ENCODE measurements around the gene DLG3.
"Not testable (repeated sequence)": the region's sequence is repeated elsewhere in the genome, so short reads cannot be mapped to it uniquely, and the experiment has no call there.

Gene DLG3

DNA sequence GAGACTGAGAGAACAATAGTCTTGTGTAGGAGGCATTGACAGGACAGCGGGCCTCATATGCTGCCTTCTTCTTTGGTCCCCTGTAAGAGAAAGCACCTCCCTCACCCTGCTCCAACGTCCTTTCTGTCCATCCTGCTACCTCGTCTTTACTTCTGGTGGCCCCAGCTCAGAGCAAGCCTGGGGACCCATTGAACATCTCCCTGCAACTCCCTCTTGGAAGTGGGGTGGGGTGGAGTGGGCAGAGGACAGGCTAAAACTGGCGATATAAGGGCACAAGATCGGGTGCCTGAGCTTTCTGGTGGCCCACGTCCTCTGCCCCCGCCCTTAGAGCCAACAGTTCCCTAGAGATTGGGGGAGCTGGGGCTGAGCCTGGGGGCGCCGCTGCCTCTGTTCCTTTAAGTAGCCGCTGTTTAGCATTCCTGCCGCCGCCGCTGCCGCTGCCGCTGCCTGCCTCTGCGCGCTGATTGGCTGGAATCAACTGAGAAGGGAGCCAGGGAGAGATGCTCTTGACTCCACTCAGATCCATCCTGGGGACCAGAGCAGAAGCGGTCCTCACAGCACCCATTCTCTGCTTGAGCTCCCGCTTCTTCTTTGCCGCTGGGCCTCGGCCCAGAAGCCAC lies at the start of gene DLG3:
Gene DLG3 (plus strand): TSS at position 510 of the 620 bp plus-strand sequence. CDS start 367 bp downstream, outside the sequence.
- DNase-seq = no peak

DNA sequence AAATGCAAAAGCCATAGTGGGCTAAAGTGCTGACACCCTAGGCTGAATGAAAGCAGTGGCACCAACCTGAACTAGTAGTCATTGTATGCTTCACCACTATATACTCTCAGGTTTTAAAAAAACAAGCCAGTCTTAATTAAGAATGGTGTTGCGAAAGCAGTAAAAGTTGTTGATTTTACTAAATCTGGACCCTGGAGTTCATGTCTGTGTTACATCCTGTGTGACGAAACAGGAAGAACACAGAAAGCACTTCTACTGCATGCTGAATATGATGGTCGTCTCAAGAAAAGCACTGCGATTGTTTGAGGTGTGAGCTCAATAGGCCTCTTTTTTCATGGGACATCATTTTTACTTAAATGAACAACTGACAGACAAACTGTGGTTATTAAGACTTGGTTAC lies 45.7 kb upstream of the DLG3 start:
- DNase-seq = no peak

DNA sequence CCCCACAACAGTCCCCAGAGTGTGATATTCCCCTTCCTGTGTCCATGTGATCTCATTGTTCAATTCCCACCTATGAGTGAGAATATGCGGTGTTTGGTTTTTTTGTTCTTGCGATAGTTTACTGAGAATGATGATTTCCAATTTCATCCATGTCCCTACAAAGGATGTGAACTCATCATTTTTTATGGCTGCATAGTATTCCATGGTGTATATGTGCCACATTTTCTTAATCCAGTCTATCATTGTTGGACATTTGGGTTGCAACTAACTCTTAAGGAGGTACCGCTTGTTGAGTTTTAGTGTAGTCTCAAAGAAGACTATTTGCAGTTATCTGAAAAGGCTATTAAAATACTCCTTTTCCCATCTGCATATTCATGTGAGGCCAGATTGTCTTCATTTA lies 44.5 kb upstream of the DLG3 start:
- not testable (repeated sequence) for DNase-seq

DNA sequence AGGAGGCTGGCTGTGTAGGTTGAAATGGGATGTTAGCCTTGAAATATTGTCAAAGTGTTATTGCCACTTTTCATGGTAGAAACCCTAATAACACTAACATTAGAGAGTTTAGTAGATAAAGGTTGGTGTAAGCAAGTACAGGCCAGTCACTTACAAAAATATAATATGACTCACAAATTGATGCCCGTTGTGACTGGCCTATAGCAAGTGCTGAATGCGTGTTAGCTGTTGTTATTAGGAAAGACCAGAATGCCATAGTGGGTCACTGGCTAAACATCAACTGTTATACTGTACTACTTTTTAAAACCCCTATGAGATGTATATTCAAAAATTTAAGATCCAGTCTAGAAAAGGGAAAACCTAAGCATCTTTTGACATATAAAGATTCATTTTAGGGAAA lies 41.9 kb upstream of the DLG3 start:
- no peak for DNase-seq

DNA sequence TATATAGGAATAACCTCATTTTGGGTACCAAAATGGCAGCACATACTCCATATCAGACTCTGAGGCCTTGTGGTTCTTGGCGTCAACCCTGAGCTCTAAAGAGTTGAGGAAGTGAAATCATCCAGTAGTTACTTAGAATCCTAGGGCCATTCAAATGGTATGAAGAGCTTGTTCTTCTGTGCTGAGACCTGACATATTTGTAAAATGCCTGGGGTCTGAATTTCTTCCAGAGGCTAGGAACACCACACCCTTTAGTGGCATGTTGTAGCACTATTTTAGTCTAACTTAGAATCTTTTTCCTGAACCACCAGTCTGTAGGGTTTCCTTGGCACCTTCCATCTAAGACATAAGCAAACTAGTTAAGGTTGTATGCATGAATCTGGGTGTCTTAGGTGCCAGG lies 39.6 kb upstream of the DLG3 start:
- DNase-seq = no peak

DNA sequence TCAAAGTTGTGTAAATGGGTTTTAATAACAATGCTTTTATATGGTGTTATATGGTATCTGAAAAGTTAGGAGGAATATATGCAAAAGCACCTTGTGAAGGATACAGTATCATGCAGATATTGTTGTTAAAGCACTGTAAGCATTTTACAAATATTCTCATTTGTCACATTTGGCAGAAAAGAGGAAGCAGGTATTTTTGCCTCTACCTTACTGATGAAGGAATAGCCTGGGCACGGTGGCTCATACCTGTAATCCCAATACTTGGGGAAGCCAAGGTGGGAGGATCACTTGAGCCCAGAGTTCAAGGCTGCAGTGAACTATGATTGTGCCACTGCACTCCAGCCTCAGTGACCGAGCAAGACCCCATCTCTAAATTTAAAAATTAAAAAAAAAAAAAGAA lies 33.7 kb upstream of the DLG3 start:
- no peak for DNase-seq

DNA sequence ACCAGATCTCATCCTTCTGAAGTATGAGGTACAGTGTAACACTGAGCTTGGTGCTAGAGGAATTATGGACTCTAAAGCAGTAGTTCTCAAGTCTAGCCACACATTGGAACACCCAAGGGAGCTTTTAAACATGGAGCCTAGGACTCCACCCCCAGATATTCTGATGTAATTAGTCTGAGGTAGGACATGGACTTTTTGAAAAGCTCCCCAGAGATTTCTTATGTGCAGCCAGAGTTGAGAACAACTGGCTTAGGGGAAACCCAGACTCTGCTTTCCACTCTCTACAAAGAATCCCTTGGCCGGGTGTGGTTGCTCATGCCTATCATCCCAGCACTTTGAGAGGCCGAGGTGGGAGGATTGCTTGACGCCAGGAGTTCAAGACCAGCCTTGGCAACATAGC lies 33.2 kb upstream of the DLG3 start:
- DNase-seq = no peak

DNA sequence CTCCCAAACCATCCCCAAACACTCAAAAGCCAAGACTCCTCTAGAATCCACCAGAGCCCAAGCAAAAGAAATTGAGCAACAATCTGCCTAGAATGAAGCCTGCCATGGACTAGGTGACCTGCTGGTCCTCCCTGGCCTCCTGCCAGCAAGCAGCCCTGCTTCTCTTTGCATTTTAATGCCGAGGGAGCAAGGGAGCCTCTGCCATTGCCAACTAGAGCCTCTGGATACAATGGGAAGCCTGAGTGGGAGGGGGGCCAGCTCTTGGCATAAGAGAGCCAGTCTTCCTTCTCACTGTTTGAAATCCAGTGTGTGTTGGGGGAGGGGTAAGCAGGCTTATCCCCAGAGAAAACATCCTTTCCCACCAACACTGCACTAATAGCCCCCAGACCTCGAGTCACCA lies 23.0 kb upstream of the DLG3 start:
- no peak for DNase-seq

DNA sequence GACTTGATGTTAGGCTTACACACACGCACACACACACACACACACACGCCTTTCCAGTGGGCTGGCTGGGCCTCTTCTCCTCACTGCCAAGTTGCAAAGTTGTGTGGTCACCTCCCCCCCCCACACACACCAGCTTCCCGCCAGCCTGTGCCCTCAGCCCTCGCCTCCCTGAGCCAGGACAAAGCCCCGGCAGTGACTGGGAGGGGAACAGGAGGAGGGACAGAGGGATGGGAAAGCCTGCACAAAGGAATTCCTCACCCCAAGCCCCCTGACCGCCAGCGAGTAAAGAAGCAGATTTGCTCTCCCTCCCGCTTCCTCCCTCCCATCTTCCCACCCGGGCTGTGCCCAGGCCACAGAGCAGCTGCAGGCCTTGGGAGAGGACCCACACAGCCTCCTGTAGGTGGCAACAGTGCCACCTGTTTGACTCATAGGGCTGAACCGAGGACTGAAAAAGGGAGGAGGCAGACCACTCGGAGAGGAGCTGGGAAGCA lies 21.7 kb upstream of the DLG3 start, which contains the start of gene GDPD2:
Gene GDPD2 (plus strand): TSS at position 464 of the 491 bp plus-strand sequence. CDS start 1,671 bp downstream, outside the sequence.
- DNase-seq = no peak

DNA sequence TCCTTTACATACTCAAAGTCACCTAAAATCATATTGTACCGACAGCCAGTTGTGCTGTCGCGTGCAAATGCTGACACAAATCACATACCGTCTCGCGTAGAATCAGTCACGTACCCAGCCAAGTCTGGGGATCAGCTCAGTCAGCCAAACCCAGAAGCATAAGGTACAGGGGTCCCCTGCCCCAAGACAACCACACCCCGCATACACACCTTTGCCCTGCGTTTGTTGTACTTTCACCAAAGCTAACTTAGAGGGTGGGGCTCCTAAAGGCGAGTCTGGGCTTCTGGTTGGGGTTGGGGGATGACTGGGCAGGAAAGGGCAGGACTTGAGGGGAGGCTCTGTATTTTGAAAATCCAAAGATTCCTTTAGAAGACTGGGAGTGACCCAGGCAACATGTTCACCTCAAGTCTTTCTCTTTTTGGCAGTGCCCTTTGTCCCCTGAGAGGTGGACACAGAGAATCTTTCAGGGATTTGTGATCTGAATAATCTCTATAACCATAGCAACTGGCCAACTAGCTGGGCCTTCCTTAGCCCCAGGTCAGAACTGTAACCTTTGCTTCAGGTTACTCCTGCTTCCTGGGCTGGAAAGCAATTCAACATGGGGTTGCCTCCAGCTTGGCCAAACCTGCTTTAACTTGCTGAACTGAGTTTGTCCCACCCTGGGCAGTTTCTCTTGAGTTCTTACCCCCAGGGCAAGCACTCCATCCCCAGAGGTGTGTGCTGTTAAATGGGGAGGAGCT lies 20.5 kb upstream of the DLG3 start:
- no peak for DNase-seq

DNA sequence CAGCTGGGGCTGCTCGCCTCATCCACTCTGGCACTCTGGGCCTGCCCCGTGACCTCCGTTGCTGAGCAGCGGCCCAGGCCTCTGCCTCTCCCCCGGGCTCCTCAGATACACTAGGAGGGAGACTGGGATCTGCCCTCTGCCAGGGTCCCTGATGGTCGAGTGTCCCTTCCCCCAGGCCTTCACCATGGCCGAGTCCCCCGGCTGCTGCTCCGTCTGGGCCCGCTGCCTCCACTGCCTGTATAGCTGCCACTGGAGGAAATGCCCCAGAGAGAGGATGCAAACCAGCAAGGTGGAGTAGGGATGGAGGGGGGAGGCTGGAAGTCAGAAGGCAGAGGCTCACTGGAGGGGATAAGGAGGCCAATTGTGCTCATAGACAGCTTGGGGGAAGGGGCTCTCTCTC lies 19.8 kb upstream of the DLG3 start:
- DNase-seq = no peak

DNA sequence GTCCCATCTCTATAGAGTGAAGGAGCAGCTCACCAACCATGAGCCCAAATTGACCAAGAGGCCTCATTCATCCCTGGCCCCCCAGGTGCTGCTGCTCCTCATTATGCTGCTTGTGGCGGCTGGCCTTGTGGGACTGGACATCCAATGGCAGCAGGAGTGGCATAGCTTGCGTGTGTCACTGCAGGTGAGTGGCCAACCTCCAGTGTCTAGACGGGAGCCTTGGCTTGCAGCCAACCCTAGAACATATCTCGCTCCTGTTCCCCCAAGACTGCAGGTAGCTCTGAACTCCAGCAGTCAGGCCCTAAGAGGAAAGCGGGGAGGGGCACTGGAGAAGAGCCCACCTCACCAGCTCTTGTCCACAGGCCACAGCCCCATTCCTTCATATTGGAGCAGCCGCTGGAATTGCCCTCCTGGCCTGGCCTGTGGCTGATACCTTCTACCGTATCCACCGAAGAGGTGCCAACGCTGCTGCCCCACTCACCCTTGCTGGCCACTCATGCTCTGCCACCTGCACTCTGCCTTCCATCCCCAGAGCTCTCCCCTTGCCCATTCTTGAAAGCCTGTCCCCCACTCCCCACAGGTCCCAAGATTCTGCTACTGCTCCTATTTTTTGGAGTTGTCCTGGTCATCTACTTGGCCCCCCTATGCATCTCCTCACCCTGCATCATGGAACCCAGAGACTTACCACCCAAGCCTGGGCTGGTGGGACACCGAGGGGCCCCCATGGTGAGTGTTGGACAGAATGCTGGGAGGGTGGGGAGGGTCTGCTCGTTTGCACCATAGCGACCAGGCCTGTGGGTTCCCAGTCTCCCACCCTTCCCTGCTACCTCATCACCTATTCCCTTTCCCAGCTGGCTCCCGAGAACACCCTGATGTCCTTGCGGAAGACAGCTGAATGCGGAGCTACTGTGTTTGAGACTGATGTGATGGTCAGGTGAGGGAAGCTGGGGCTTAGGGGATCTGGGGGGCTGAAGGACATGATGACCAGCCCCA lies 18.1 kb upstream of the DLG3 start:
- DNase-seq = no peak

DNA sequence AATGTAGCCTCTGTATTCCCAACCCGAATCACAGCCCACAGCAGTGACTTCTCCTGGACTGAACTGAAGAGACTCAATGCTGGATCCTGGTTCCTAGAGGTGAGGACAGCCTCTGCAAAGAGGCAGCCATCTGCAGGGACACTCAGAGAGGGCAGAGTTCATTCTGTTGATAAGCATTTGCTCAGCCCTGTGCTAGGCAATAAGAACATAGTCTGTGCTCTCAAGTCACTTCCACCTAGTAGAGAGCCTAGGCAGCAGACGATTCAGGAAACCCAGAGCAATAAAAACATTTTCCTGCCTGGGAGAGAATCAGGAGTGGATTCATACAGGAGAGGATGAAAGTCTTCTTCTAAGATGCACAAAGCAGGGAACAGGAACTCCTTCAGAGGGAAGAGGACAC lies 17.3 kb upstream of the DLG3 start:
- DNase-seq = no peak

DNA sequence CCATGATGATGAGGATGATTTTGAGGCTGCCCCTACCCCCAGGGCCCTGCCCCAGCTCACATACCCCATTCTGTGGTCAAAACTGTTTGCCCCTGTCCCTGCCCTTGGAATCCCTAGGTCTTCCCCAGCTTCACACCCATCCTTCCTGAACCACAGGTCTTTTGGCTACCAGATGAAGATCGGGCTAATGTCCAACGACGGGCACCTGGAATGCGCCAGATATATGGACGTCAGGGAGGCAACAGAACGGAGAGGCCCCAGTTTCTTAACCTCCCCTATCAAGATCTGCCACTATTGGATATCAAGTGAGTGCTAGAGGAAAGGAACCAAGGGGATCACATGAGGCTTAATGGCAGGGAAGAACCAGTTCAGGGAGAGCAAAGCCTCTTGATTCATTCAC lies 14.9 kb upstream of the DLG3 start:
- DNase-seq = no peak

DNA sequence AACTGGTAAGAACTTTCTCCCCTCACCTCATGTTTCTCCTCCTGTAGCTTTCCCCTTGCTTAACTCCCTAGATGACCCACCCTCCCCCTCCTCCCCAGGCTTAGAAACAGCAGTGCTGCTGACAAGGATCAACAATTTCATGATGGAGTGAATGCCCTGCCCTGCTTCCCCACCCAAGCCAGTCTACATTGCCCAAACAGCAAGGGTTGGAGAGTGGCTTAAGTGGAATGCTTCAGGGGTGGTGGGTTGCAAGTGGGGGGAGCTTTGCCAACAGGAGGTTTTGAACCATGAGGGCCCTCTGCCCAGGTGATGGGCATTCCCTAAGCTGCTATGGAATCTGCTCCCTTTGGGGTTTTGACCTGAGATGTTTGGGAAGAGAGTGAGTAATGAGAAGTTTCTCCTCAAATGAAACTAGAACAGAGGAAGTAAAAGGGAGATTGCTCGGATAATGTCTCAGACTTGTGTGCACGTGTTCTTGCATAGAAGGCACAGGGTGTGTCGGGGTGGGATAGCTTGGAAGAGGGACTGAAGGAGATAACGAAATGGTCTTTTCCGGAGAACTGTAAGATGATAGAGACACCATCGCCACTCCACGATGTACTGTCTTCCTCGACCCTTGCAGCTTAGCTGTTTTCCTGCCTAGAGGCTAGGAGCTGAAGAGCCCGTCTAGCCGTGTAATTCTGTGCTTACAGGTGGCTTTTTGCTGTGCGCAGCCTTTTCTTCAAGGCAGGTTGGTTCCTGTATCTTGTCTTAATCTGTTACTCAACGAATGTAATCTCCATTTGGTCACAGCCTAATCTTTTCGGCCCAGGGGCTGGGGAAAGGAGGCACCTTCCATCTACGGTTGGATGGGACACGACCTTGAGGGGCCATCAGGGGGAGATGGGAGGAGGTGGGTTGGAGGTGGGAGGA lies 11.4 kb upstream of the DLG3 start:
- DNase-seq = no peak

DNA sequence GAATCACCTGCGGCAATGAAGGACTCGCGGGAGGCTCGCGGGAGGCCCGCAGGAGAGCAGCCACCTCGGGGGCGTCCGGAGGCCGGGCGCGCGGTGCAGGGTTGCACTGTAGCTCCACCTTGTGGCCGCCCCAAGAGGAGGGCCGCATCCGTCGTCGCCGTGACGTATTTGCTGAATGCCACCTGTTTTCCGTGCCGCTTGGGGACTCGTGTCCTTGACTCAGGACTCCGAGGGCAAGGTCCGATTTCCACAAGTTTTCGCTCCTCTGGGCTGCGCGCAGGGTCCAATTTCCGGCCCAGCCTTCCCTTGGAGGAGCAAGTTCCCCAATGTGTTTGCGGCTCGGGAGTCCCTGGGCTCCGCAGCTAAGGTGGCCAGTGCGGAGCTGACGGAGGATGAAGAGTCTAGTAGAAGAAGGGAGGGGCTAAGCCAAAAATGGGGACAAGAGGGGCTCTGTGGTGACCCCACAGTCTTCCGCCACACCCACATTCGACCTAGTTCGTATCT lies 10.7 kb upstream of the DLG3 start:
- DNase-seq = peak; percentile 62

DNA sequence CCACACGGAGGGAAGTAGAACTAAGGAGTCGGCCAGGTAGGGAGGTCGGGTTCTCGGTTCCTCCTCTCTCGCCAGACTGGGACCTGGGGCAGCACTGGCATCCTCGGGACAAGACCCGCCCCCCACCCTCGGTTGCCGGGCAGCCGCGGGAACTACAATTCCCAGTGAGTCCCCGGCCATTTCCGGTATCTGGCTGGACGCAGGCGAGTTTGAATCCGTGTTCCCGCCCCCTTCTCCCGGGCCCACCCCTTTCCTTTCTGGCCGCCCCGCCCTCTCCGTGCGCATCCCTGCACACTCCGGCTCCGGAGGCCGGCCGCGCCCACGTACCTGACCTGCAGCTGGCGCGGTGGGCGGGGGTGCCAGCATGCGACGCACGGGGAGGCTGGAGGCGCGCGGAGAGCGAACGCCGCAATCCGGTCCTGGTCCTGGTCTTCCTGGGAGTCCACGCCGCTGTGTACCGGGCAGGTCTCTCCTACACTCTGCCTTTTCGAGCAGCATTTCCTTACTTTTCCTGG lies 10.2 kb upstream of the DLG3 start:
- peak; percentile 63 for DNase-seq

DNA sequence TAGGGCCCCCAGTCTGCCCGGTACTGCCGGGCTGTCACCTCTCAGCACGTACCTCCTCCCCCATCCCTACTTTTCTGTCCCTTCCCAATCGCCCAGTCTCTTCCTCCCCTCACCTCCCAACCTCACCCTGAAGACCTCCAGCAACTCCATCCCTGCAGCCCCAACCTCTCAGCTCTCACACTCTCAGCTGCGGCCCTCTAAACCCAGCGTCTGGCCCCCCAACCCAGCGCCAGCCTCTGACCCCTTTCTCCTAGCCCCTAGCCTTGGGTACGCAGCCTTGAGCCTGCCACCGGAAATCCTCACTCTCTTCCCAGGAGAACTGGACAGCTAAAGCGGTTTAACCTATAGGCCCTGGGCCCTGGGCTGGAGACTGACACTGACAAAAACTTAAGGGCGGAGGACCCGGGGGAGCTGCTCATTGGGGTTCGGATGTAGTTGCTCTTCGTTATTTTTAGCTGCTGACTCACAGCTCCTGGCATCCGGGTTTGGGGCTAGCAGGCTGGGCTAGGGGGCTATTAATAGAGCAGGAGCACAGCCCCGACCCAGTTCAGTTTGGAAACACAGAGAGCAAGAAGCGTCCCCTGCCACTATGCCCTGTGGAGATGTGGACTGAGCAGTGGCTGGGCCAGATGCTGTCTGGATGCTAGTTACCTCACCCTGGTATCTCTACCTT lies 9.6 kb upstream of the DLG3 start:
- DNase-seq = no peak

DNA sequence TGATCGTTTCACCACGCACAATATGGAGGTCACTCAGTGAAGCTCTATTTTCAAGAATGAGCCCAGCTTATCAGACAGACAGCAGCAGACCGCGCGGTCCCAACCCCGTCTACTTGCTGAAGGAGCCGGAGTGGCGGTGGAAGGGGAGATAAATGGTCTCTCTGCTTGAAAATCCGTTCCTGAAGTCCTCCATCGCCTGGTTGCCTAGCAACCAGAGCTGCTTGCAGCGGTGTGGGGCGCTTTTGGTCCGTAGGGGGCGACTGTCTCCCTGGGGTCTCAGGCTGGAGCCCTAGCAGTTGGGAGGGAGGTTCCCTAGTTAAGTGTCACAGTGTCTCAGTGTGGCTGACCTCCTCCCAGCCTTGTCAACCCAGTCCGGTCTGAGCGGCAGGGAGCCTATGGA lies 8.3 kb upstream of the DLG3 start:
- DNase-seq = no peak

DNA sequence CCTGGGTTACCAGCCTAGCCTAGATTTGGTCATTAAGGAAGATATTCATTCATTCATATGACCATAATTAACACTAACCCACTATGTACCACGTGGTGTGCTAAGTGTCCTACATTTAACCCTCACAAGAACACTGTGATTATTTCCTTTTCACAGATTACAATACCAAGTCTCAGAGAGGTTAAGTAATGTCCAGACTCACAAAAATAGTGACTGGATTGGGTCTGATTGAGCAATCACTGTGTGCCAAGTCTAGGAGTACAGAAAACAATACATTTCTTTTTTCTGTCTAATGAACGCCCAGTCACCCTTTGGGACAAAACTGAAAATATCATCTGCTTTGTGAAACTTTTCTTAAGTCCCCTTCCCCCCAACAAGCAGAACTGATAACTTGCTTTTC lies 7.6 kb upstream of the DLG3 start:
- no peak for DNase-seq
